Fibroblast of lung (primary cell): ENCODE data around the gene TMCC2. TPM values are rescaled to one million over a fixed set of nuclear protein-coding genes. Genes with fewer than 3 reads are reported as not detected.

Source experiments
- DNase-seq, 2 donors: peaks; one replicate each; pipeline versions ENCODE4 v3.0.0 to v3.0.0-alpha.2; 2010; ENCODE audit warnings: low read depth in 2 of 2
- H2AFZ ChIP-seq: 2 replicates; pipeline ENCODE4 v1.5.1; 2012; ENCODE audit warnings: low read length, control low read depth, inconsistent platforms
- H3K27ac ChIP-seq: 2 replicates; pipeline ENCODE4 v1.5.1; 2011; ENCODE audit warnings: low read length, control low read depth; ENCODE audit not compliant: insufficient read depth
- H3K27me3 ChIP-seq: 2 replicates; pipeline ENCODE4 v1.5.1; 2011; ENCODE audit warnings: mild to moderate bottlenecking, low read length; ENCODE audit not compliant: control insufficient read depth, insufficient read depth
- H3K36me3 ChIP-seq: 2 replicates; pipeline ENCODE4 v1.5.1; 2011; ENCODE audit warnings: low read length; ENCODE audit not compliant: control insufficient read depth, insufficient read depth
- H3K4me1 ChIP-seq: 2 replicates; pipeline ENCODE4 v1.5.1; 2011; ENCODE audit warnings: low read length; ENCODE audit not compliant: control insufficient read depth, insufficient read depth; ENCODE audit errors: extremely low read depth
- H3K4me2 ChIP-seq: 2 replicates; pipeline ENCODE4 v1.5.1; 2011; ENCODE audit warnings: low read length, control low read depth; ENCODE audit not compliant: insufficient read depth; ENCODE audit errors: extremely low read depth
- H3K4me3 ChIP-seq, 4 experiments: fragments of 200-600 bp in 1 of 4; sonication (generic) in 1 of 4; replicated peaks in 1 of 4; 2 replicates each; pipeline ENCODE4 v1.5.1; 2011 to 2016; ENCODE audit warnings: low read length in 4 of 4, low read depth in 3 of 4, mild to moderate bottlenecking in 3 of 4, control low read depth in 2 of 4, inconsistent platforms in 1 of 4, mixed read lengths in 1 of 4; ENCODE audit not compliant: insufficient read depth in 1 of 4; ENCODE audit errors: control extremely low read depth in 1 of 4
- H3K79me2 ChIP-seq: 2 replicates; pipeline ENCODE4 v1.5.1; 2012; ENCODE audit warnings: mild to moderate bottlenecking, low read length, inconsistent platforms; ENCODE audit not compliant: control insufficient read depth, insufficient read depth
- H3K9ac ChIP-seq: 2 replicates; pipeline ENCODE4 v1.5.1; 2011; ENCODE audit warnings: mild to moderate bottlenecking, low read length, control low read depth; ENCODE audit not compliant: insufficient read depth
- H3K9me3 ChIP-seq: 2 replicates; pipeline ENCODE4 v1.5.1; 2012; ENCODE audit warnings: low read depth, low read length; ENCODE audit not compliant: control insufficient read depth, insufficient read depth
- H4K20me1 ChIP-seq: 2 replicates; pipeline ENCODE4 v1.5.1; 2011; ENCODE audit warnings: low read length; ENCODE audit not compliant: control insufficient read depth, insufficient read depth; ENCODE audit errors: extremely low read depth
- CTCF ChIP-seq, 2 donors: IDR thresholded peaks in 1 of 2; conservative IDR thresholded peaks in 1 of 2; 1 replicate in 1 of 2; 2 replicates in 1 of 2; pipeline ENCODE4 v1.5.1; 2011 to 2012; ENCODE audit warnings: low read length in 2 of 2, control low read depth in 1 of 2, inconsistent platforms in 1 of 2, low read depth in 1 of 2, mild to moderate bottlenecking in 1 of 2
- EZH2 ChIP-seq: IDR thresholded peaks from 2 replicates; pipeline ENCODE4 v1.5.1; 2012; ENCODE audit warnings: low read length, control low read depth, mild to moderate bottlenecking; ENCODE audit errors: missing control alignments
- polyA plus RNA-seq, 2 donors: library from polyadenylated mRNA; depleted of rRNA in 1 of 2; stranded (reverse) in 1 of 2; unstranded in 1 of 2; fragments of >200 nt; gene quantifications; 2 replicates each; pipeline ENCODE4 v1.2.1, GENCODE V29; 2011 to 2012; ENCODE audit warnings: missing spikeins in 1 of 2
- total RNA-seq: library from RNA; depleted of rRNA; stranded (reverse); fragments of >200 nt; gene quantifications from 2 replicates; pipeline ENCODE4 v1.2.1, GENCODE V29; 2014

Gene TMCC2
- total and polyA plus RNA-seq, 2 donors (not counting 1 experiment from before 2014, with no cell fraction given): 2.3 to 6.9 TPM

GRCh38 chr1:205243350-205244191 is 15.8 kb downstream of the TMCC2 start:
- no peaks in the 10 kb centered on the region for H3K9me3 ChIP-seq
- H3K9ac ChIP-seq: no peak overlapping the region
- no peak for DNase-seq
- H3K27me3 ChIP-seq: no peaks in the 10 kb centered on the region
- H3K4me2 ChIP-seq: no peak overlapping the region
- no peak overlapping the region for H3K4me3 ChIP-seq
- no peaks in the 10 kb centered on the region for H4K20me1 ChIP-seq
- H3K27ac ChIP-seq: no peak overlapping the region
- H3K4me1 ChIP-seq: peaks cover 2% of the 10 kb centered on the region
- TF ChIP-seq EZH2 (no peak), CTCF (conservative IDR thresholded peaks at IDR 0.05 in 1 of 2, IDR thresholded peaks at IDR 0.05 in 1 of 2; ENCODE audit: low read depth in 1 of 2, low read length in 2 of 2) (no peak)
- H3K36me3 ChIP-seq: peaks cover 1% of the 10 kb centered on the region
- H3K79me2 ChIP-seq: no peaks in the 10 kb centered on the region
- H2AFZ ChIP-seq: no peak overlapping the region

GRCh38 chr1:205244384-205244783 is 16.6 kb downstream of the TMCC2 start:
- H2AFZ ChIP-seq: no peak overlapping the region
- no peak overlapping the region for H3K9ac ChIP-seq
- no peak for DNase-seq
- peaks cover 8% of the 10 kb centered on the region for H3K4me1 ChIP-seq
- H3K27me3 ChIP-seq: no peaks in the 10 kb centered on the region
- peaks cover 1% of the 10 kb centered on the region for H3K36me3 ChIP-seq
- H3K27ac ChIP-seq: no peak overlapping the region
- no peak overlapping the region for H3K4me2 ChIP-seq
- H3K9me3 ChIP-seq: no peaks in the 10 kb centered on the region
- no peaks in the 10 kb centered on the region for H4K20me1 ChIP-seq
- H3K4me3 ChIP-seq: no peak overlapping the region
- no peak for TF ChIP-seq CTCF (conservative IDR thresholded peaks at IDR 0.05 in 1 of 2, IDR thresholded peaks at IDR 0.05 in 1 of 2; ENCODE audit: low read depth in 1 of 2, low read length in 2 of 2)
- TF ChIP-seq EZH2: no peak
- H3K79me2 ChIP-seq: no peaks in the 10 kb centered on the region

GRCh38 chr1:205245096-205245495 is 17.4 kb downstream of the TMCC2 start:
- no peaks in the 10 kb centered on the region for H4K20me1 ChIP-seq
- DNase-seq: no peak

More at GRCh38 chr1:205245096-205245495, 17.4 kb downstream of the TMCC2 start:
- H3K4me2 ChIP-seq: no peak overlapping the region
- peaks cover 10% of the 10 kb centered on the region for H3K4me1 ChIP-seq
- H3K9me3 ChIP-seq: no peaks in the 10 kb centered on the region
- TF ChIP-seq CTCF (conservative IDR thresholded peaks at IDR 0.05 in 1 of 2, IDR thresholded peaks at IDR 0.05 in 1 of 2; ENCODE audit: low read depth in 1 of 2, low read length in 2 of 2) (no peak), EZH2 (no peak)
- H3K27me3 ChIP-seq: no peaks in the 10 kb centered on the region
- H3K4me3 ChIP-seq: no peak overlapping the region
- no peak overlapping the region for H3K9ac ChIP-seq
- no peak overlapping the region for H3K27ac ChIP-seq
- peaks cover 1% of the 10 kb centered on the region for H3K36me3 ChIP-seq
- H2AFZ ChIP-seq: no peak overlapping the region
- H3K79me2 ChIP-seq: no peaks in the 10 kb centered on the region
